ENCODE results near the gene FILIP1L.

Gene FILIP1L

GRCh38 chr3:99855900-99856299 lies 258.4 kb downstream of the FILIP1L start:
- TF ChIP-seq EZH2 (optimal IDR thresholded peaks at IDR 0.05; ENCODE audit: low read depth, low read length): no peak
- Histone ChIP-seq H2AFZ (ENCODE audit: low read length) (no peak overlapping the region), H3K27me3 (replicated peaks; ENCODE audit: insufficient read depth, low read length) (no peaks in the 10 kb centered on the region), H3K9me2 (replicated peaks; ENCODE audit: insufficient read depth, low read length) (no peaks in the 10 kb centered on the region), H3K79me2 (ENCODE audit: low read length) (peaks cover 25% of the 10 kb centered on the region), H3K9ac (ENCODE audit: low read length) (no peak overlapping the region), H3K4me2 (ENCODE audit: low read depth, low read length) (no peak overlapping the region), H3K36me3 (replicated peaks; ENCODE audit: insufficient read depth, low read length) (no peaks in the 10 kb centered on the region), H4K20me1 (ENCODE audit: insufficient read depth, low read length) (no peaks in the 10 kb centered on the region; the same call in 1 of the 2 replicates), H3K27ac (ENCODE audit: low read length) (no peak overlapping the region), H3F3A (ENCODE audit: insufficient read depth, low read length) (peaks cover 6% of the 10 kb centered on the region), H3K9me3 (replicated peaks; ENCODE audit: insufficient read depth, low read length) (no peaks in the 10 kb centered on the region), H3K4me3 (ENCODE audit: low read length) (no peak overlapping the region), H3K4me1 (ENCODE audit: low read length) (peaks cover 9% of the 10 kb centered on the region)
- DNase-seq: no peak

DNA sequence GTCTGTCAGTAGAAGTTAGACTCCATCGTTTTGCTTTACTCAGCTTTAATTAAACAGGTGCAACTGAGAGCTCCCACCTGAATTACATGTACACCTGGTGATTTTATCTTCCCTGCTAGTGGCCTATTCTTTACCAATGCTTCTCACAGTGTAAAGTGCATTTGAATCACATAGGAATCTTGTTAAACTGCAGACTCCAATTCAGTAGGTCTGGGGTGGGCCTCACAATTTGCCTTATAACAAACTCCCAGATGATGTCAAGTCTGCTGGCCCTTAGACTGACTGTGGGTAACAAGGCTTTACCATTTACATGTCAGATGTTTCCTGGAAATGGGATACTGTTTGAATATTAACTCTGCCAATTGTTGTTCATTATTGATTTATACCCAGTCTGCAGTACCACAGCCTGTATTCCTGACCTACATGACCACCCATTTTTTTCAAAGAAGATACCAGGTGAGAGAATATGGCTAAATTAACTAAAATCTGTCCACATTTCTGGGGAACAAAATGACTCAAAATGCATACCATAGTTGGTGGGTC lies 259.5 kb downstream of the FILIP1L start:
- Histone ChIP-seq H3K4me3 (ENCODE audit: low read length) (no peak overlapping the region), H3K79me2 (ENCODE audit: low read length) (peaks cover 25% of the 10 kb centered on the region), H4K20me1 (ENCODE audit: insufficient read depth, low read length) (peaks cover 5% of the 10 kb centered on the region; the same call in 1 of the 2 replicates), H3K4me2 (ENCODE audit: low read depth, low read length) (no peak overlapping the region), H3F3A (ENCODE audit: insufficient read depth, low read length) (peaks cover 8% of the 10 kb centered on the region), H3K36me3 (replicated peaks; ENCODE audit: insufficient read depth, low read length) (no peaks in the 10 kb centered on the region), H3K9ac (ENCODE audit: low read length) (no peak overlapping the region), H2AFZ (ENCODE audit: low read length) (no peak overlapping the region), H3K27me3 (replicated peaks; ENCODE audit: insufficient read depth, low read length) (no peaks in the 10 kb centered on the region), H3K27ac (ENCODE audit: low read length) (no peak overlapping the region), H3K4me1 (ENCODE audit: low read length) (peaks cover 18% of the 10 kb centered on the region), H3K9me2 (replicated peaks; ENCODE audit: insufficient read depth, low read length) (no peaks in the 10 kb centered on the region), H3K9me3 (replicated peaks; ENCODE audit: insufficient read depth, low read length) (no peaks in the 10 kb centered on the region)
- TF ChIP-seq EZH2phosphoT487 (IDR thresholded peaks at IDR 0.05; ENCODE audit: low read length) (no peak), EZH2 (optimal IDR thresholded peaks at IDR 0.05; ENCODE audit: low read depth, low read length) (no peak)
- TF ChIP-seq, protein P1, sequence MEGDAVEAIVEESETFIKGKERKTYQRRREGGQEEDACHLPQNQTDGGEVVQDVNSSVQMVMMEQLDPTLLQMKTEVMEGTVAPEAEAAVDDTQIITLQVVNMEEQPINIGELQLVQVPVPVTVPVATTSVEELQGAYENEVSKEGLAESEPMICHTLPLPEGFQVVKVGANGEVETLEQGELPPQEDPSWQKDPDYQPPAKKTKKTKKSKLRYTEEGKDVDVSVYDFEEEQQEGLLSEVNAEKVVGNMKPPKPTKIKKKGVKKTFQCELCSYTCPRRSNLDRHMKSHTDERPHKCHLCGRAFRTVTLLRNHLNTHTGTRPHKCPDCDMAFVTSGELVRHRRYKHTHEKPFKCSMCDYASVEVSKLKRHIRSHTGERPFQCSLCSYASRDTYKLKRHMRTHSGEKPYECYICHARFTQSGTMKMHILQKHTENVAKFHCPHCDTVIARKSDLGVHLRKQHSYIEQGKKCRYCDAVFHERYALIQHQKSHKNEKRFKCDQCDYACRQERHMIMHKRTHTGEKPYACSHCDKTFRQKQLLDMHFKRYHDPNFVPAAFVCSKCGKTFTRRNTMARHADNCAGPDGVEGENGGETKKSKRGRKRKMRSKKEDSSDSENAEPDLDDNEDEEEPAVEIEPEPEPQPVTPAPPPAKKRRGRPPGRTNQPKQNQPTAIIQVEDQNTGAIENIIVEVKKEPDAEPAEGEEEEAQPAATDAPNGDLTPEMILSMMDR (IDR thresholded peaks at IDR 0.05; ENCODE audit: low read length): no peak
- no peak for DNase-seq

DNA sequence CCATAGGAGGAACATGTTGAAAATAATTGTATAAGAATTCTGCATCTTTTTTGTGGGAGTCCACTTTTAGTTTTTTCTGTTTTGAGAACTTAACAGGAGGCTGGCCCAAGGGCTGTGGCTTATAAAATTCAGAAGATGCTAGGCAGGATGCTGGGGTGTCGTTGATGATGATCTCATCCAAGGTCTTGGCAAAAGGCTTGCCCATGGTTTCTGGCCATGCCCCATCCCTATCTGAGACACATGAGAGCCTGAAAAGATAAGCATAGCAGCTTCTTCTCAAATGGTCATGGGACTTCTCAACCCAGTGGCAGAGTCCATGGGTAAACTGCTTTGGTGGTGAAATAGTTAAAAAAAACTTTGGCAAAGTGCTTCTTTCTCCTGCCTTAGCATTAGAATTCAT lies 261.4 kb downstream of the FILIP1L start:
- Histone ChIP-seq H3F3A (ENCODE audit: insufficient read depth, low read length) (peaks cover 8% of the 10 kb centered on the region), H2AFZ (ENCODE audit: low read length) (no peak overlapping the region), H3K36me3 (replicated peaks; ENCODE audit: insufficient read depth, low read length) (no peaks in the 10 kb centered on the region), H3K27me3 (replicated peaks; ENCODE audit: insufficient read depth, low read length) (no peaks in the 10 kb centered on the region), H3K27ac (ENCODE audit: low read length) (no peak overlapping the region), H3K9me3 (replicated peaks; ENCODE audit: insufficient read depth, low read length) (no peaks in the 10 kb centered on the region), H3K9ac (ENCODE audit: low read length) (no peak overlapping the region), H4K20me1 (ENCODE audit: insufficient read depth, low read length) (peaks cover 9% of the 10 kb centered on the region; the same call in 1 of the 2 replicates), H3K4me3 (ENCODE audit: low read length) (no peak overlapping the region), H3K4me1 (ENCODE audit: low read length) (peaks cover 21% of the 10 kb centered on the region), H3K79me2 (ENCODE audit: low read length) (peaks cover 38% of the 10 kb centered on the region), H3K4me2 (ENCODE audit: low read depth, low read length) (no peak overlapping the region), H3K9me2 (replicated peaks; ENCODE audit: insufficient read depth, low read length) (no peaks in the 10 kb centered on the region)
- no peak for DNase-seq
- TF ChIP-seq EZH2phosphoT487 (IDR thresholded peaks at IDR 0.05; ENCODE audit: low read length) (no peak), EZH2 (optimal IDR thresholded peaks at IDR 0.05; ENCODE audit: low read depth, low read length) (no peak)
- TF ChIP-seq, protein P1 (IDR thresholded peaks at IDR 0.05; ENCODE audit: low read length): no peak

DNA sequence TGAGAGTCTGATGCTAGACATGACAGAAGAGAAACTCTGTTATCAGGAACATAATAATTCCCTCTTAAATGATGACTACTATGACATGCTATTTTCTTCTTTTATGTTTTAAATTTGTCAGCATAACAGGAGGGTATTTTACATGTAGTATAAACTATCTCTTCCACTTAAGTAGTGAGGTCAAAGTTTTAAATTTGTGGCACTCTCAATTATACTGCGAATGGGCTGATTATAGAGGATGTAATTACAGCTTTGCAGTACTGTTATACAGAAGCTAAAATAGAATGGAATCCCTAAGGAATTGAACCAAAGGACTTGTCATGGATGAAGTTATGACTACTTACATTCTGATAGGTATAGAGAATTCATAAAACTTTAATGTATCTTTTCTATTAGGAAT lies 262.3 kb downstream of the FILIP1L start:
- Histone ChIP-seq H3K4me3 (ENCODE audit: low read length) (no peak overlapping the region), H3K4me1 (ENCODE audit: low read length) (peaks cover 21% of the 10 kb centered on the region), H4K20me1 (ENCODE audit: insufficient read depth, low read length) (peaks cover 9% of the 10 kb centered on the region; the same call in 1 of the 2 replicates), H3K9ac (ENCODE audit: low read length) (no peak overlapping the region), H3K9me2 (replicated peaks; ENCODE audit: insufficient read depth, low read length) (no peaks in the 10 kb centered on the region), H3K9me3 (replicated peaks; ENCODE audit: insufficient read depth, low read length) (no peaks in the 10 kb centered on the region), H3K27ac (ENCODE audit: low read length) (no peak overlapping the region), H3K4me2 (ENCODE audit: low read depth, low read length) (no peak overlapping the region), H2AFZ (ENCODE audit: low read length) (no peak overlapping the region), H3F3A (ENCODE audit: insufficient read depth, low read length) (peaks cover 8% of the 10 kb centered on the region), H3K79me2 (ENCODE audit: low read length) (peaks cover 38% of the 10 kb centered on the region), H3K36me3 (replicated peaks; ENCODE audit: insufficient read depth, low read length) (no peaks in the 10 kb centered on the region), H3K27me3 (replicated peaks; ENCODE audit: insufficient read depth, low read length) (no peaks in the 10 kb centered on the region)
- DNase-seq: no peak
- TF ChIP-seq, protein P1 (IDR thresholded peaks at IDR 0.05; ENCODE audit: low read length): no peak
- TF ChIP-seq EZH2phosphoT487 (IDR thresholded peaks at IDR 0.05; ENCODE audit: low read length) (no peak), EZH2 (optimal IDR thresholded peaks at IDR 0.05; ENCODE audit: low read depth, low read length) (no peak)

All from MM.1S (cell line).